Neural crest cell (in vitro differentiated cells): ENCODE measurements around the gene PLXNA2. TPM values are rescaled to one million over a fixed set of nuclear protein-coding genes. Genes with fewer than 3 reads are reported as not detected.

Experiments
- DNase-seq: peaks from one replicate; pipeline ENCODE4 v3.0.0; 2021; ENCODE audit warnings: low read depth, mixed read lengths, low spot score
- H3K27ac Mint-ChIP-seq: one replicate; pipeline ENCODE4 v1.8.0; 2021; ENCODE audit warnings: mild to moderate bottlenecking, mixed read lengths; ENCODE audit not compliant: unreplicated experiment
- H3K27me3 Mint-ChIP-seq: 2 replicates; pipeline ENCODE4 v1.8.0; 2021; ENCODE audit warnings: low read depth, mild to moderate bottlenecking, mixed read lengths
- H3K36me3 Mint-ChIP-seq: 2 replicates; pipeline ENCODE4 v1.8.0; 2021; ENCODE audit warnings: low read depth, mild to moderate bottlenecking, mixed read lengths
- H3K4me1 Mint-ChIP-seq: 2 replicates; pipeline ENCODE4 v1.8.0; 2021; ENCODE audit warnings: mixed read lengths
- H3K4me3 Mint-ChIP-seq: one replicate; pipeline ENCODE4 v1.8.0; 2021; ENCODE audit warnings: mild to moderate bottlenecking, mixed read lengths
- H3K9me3 Mint-ChIP-seq: 2 replicates; pipeline ENCODE4 v1.8.0; 2021; ENCODE audit warnings: mixed read lengths
- total RNA-seq: library from RNA; stranded (reverse); gene quantifications from 2 replicates; pipeline ENCODE4 v1.2.1, GENCODE V29; 2021
- TF ChIP-seq, protein P1 (sequence below): fragments of 200-600 bp; sonication (generic); conservative IDR thresholded peaks from 2 replicates; pipeline ENCODE4 v1.5.0; 2021; ENCODE audit warnings: antibody characterized with exemption, mild to moderate bottlenecking

PLXNA2 gene
- total RNA-seq, 1 donor from 2014 or later, result 37.7 TPM

DNA sequence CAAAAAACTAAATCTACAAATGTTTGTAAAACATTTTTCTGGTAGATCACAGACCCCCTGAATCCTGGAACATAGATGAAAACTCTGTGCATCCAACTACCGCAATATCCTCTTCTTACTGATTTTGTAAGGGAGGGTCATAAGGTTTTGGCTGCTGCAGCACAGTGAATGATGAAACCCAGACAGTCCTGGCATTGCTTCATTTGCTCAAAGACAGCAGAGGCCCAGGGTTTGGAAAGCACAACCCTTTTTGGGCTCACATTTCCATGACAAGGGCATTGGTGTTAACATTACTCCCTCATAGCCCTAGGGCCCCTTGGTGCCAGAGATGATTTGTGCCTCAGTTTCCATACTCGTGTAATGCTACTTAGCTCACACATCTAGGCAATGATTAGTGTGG is 51.2 kb downstream of the PLXNA2 start:
- Mint-ChIP-seq H3K27me3 (no peaks in the 10 kb centered on the region), H3K4me1 (peaks cover 29% of the 10 kb centered on the region), H3K36me3 (peaks cover 12% of the 10 kb centered on the region), H3K9me3 (no peaks in the 10 kb centered on the region), H3K27ac (no peak overlapping the region), H3K4me3 (no peak overlapping the region)
- DNase-seq, result no peak
- TF ChIP-seq, protein P1, sequence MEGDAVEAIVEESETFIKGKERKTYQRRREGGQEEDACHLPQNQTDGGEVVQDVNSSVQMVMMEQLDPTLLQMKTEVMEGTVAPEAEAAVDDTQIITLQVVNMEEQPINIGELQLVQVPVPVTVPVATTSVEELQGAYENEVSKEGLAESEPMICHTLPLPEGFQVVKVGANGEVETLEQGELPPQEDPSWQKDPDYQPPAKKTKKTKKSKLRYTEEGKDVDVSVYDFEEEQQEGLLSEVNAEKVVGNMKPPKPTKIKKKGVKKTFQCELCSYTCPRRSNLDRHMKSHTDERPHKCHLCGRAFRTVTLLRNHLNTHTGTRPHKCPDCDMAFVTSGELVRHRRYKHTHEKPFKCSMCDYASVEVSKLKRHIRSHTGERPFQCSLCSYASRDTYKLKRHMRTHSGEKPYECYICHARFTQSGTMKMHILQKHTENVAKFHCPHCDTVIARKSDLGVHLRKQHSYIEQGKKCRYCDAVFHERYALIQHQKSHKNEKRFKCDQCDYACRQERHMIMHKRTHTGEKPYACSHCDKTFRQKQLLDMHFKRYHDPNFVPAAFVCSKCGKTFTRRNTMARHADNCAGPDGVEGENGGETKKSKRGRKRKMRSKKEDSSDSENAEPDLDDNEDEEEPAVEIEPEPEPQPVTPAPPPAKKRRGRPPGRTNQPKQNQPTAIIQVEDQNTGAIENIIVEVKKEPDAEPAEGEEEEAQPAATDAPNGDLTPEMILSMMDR, result no peak

DNA sequence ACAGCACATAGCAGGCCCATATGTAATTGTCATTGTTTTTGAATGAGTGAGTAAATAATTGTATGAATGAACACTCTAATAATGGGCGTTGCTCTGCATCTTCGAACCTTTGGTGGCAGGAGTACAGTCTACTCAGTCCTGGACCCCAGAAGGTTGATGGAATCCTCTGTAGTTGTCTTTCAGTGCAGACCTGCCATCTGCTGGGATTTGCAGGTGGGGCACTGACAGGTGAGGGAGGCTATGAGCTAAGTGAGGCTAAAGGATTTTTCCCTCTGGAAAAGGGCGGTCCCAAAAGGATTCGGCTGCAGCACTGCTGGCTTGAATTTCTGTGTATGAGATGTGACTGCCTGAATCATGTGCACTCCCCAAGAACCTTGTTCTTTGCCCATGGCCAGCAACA is 53.4 kb downstream of the PLXNA2 start:
- H3K36me3 Mint-ChIP-seq, result peaks cover 12% of the 10 kb centered on the region
- no peak for DNase-seq

DNA sequence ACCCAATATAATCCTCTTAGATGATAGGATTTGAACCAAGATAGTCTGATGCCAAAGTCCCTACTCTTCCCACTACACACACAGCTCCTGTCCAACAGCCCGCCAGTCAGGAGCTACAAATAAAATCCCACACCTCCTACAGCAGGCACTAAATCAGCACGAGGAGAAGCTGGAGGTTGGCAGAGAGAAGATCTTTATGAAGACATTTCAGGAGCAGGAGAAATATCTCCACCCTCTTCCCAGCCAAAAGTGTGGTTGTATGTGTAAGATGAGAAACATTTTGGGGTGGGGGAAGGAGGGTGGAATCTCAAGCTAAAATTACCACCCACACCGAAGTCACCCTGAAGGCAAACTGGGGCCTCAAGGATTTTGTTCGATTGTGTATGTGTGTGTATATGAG is 54.5 kb downstream of the PLXNA2 start:
- Mint-ChIP-seq H3K9me3 (no peaks in the 10 kb centered on the region), H3K27ac (no peak overlapping the region), H3K36me3 (peaks cover 12% of the 10 kb centered on the region), H3K4me3 (no peak overlapping the region), H3K4me1 (peaks cover 15% of the 10 kb centered on the region), H3K27me3 (no peaks in the 10 kb centered on the region)
- DNase-seq, result no peak
- TF ChIP-seq, protein P1, result no peak

More for the DNA sequence above, 53.4 kb downstream of the PLXNA2 start:
- Mint-ChIP-seq H3K27me3 (no peaks in the 10 kb centered on the region), H3K4me3 (no peak overlapping the region), H3K9me3 (no peaks in the 10 kb centered on the region), H3K27ac (no peak overlapping the region), H3K4me1 (peaks cover 14% of the 10 kb centered on the region)
- TF ChIP-seq, protein P1, result no peak

DNA sequence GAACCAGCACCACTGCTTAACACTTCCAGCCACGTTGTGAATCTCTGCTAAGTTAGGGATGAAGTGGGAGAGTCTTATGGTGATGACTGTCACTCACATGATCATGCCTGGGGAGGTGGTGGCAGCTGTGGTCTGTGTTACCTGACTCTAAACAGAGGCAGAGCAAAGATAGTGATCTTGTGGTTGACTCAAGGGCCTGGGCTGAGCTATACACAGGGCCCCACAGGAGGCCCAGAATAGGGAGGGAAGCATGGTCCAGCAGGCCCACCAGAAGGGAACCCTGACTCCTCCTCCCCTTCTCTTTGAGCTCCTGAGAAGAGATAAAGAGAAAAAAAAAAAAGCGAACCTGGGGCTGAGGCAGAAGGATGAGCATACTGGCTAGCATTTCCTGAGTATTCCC is 55.0 kb downstream of the PLXNA2 start:
- DNase-seq, result no peak
- Mint-ChIP-seq H3K36me3 (peaks cover 12% of the 10 kb centered on the region), H3K27ac (no peak overlapping the region)

GRCh38 chr1:208188607-208189006 is 55.6 kb downstream of the PLXNA2 start:
- TF ChIP-seq, protein P1, result no peak
- Mint-ChIP-seq H3K27ac (no peak overlapping the region), H3K4me1 (peaks cover 8% of the 10 kb centered on the region), H3K9me3 (no peaks in the 10 kb centered on the region), H3K36me3 (peaks cover 12% of the 10 kb centered on the region), H3K27me3 (no peaks in the 10 kb centered on the region), H3K4me3 (no peak overlapping the region)
- DNase-seq, result no peak

More for the DNA sequence above, 55.0 kb downstream of the PLXNA2 start:
- Mint-ChIP-seq H3K4me3 (no peak overlapping the region), H3K4me1 (peaks cover 9% of the 10 kb centered on the region), H3K9me3 (no peaks in the 10 kb centered on the region), H3K27me3 (no peaks in the 10 kb centered on the region)
- TF ChIP-seq, protein P1, result no peak
